AG04449 (cell line): Measurements from ENCODE around the gene ITPR1.

Source experiments
- CTCF ChIA-PET: fragments of 350-600 bp; formaldehyde crosslinking; extraction: SDS; loops from one replicate; lab custom pipeline; 2021; ENCODE audit warnings: antibody characterized with exemption; lab: Yijun Ruan, JAX
- POLR2A ChIA-PET: fragments of 400-600, 350-600 bp; formaldehyde crosslinking; extraction: SDS; loops from one replicate; lab custom pipeline; 2020; ENCODE audit warnings: antibody characterized with exemption, inconsistent platforms; lab: Yijun Ruan, JAX
- DNase-seq: peaks from one replicate; pipeline ENCODE4 v3.0.0-alpha.2; 2010; ENCODE audit warnings: low read depth, low spot score
- H3K4me3 ChIP-seq: 2 replicates; pipeline ENCODE4 v1.5.1; 2011; ENCODE audit warnings: low read depth, mild to moderate bottlenecking, control low read depth, low read length
- TF ChIP-seq, protein P1 (sequence below): IDR thresholded peaks from one replicate; pipeline ENCODE4 v1.5.1; 2011; ENCODE audit warnings: mild to moderate bottlenecking, moderate library complexity, low read length, control low read depth, inconsistent platforms; ENCODE audit not compliant: insufficient read depth; ENCODE audit errors: missing control alignments

The ITPR1 gene

DNA sequence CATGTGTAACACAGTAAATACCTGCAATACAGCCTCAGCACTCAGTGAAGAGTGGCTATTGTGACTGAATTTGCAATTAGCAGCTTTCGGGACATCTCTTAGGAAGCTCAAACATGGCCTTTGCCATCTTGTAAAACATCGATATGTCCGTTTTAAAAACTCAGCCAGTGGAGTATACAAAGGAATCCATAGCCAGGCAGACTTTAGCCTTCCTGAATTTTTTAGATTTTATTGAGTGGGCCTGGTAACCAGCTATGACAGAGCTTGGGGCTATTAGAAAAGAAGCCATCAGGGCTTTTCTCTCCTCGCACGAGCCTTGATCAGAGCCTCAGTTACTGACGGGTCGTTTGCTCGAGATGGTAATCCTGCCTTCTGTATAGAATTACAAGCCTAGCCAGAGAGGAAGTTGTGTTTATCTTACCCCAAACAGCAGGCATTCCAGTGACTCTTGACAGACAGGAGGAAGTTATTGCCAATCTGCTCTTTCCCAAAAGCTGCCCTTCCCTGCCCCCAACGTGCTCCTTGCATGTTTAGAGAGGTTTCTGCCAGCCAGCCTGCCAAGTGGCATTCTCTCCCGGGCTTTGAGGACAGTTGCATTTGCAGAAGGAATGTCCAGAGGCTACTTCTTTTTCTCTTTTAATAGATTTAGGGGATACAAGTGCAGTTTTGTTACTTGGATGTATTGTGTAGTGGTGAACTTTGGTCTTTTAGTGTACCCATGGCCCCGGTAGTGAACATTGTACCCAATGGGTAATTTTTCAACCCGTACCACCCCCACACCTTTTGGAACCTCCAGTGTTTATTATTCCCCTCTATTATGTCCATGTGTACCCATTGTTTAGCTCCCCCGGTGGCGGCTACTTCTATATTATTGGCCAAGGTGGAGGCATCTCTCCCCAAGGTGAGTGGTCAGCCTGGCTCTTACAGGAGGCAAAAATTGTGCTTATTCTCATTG lies 40.6 kb downstream of the ITPR1 start:
- H3K4me3 ChIP-seq: no peak overlapping the region
- POLR2A ChIA-PET: no interaction called here
- no peak for DNase-seq
- TF ChIP-seq, protein P1, sequence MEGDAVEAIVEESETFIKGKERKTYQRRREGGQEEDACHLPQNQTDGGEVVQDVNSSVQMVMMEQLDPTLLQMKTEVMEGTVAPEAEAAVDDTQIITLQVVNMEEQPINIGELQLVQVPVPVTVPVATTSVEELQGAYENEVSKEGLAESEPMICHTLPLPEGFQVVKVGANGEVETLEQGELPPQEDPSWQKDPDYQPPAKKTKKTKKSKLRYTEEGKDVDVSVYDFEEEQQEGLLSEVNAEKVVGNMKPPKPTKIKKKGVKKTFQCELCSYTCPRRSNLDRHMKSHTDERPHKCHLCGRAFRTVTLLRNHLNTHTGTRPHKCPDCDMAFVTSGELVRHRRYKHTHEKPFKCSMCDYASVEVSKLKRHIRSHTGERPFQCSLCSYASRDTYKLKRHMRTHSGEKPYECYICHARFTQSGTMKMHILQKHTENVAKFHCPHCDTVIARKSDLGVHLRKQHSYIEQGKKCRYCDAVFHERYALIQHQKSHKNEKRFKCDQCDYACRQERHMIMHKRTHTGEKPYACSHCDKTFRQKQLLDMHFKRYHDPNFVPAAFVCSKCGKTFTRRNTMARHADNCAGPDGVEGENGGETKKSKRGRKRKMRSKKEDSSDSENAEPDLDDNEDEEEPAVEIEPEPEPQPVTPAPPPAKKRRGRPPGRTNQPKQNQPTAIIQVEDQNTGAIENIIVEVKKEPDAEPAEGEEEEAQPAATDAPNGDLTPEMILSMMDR: no peak
- CTCF ChIA-PET: interaction anchor here (1.2 kb wide), 1 partner anchor 183 kb away, joined by 3 read pairs; no protein-coding TSS in a partner anchor

- ChIA-PET CTCF (no interaction called here), POLR2A (no interaction called here)
- no peak overlapping the region for H3K4me3 ChIP-seq
- DNase-seq: no peak
- TF ChIP-seq, protein P1: no peak
Observed at GRCh38 chr3:4534906-4535305, 41.8 kb downstream of the ITPR1 start.

DNA sequence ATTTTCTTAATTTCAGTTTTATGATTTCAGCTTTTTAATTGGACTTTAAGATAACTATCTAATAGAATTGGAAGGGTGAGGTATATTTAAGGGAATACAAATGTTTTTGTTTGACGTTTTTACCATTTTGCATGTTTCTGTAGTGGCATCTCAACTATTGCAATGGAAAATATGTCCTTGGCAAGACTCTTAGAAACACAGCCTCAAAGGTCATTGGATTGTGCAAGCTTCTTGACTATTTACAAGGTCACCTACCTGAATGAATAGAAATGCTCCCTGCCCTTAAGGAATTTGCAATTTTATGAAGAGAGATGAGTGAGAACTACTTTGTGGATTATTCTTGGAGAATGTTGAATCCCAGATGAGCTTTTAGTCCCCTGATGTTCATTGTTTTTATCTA lies 43.1 kb downstream of the ITPR1 start:
- ChIA-PET CTCF (interaction anchor here (1.1 kb wide), 1 partner anchor 185 kb away, joined by 4 read pairs; no protein-coding TSS in a partner anchor), POLR2A (no interaction called here)
- no peak for DNase-seq
- no peak overlapping the region for H3K4me3 ChIP-seq
- TF ChIP-seq, protein P1: no peak

- POLR2A ChIA-PET: no interaction called here
- TF ChIP-seq, protein P1: no peak
Observed at GRCh38 chr3:4540267-4540666, 47.1 kb downstream of the ITPR1 start.

GRCh38 chr3:4543110-4543509 lies 50.0 kb downstream of the ITPR1 start:
- ChIA-PET POLR2A (no interaction called here), CTCF (no interaction called here)
- no peak for DNase-seq
- H3K4me3 ChIP-seq: no peak overlapping the region
- TF ChIP-seq, protein P1: no peak

More at GRCh38 chr3:4540267-4540666, 47.1 kb downstream of the ITPR1 start:
- H3K4me3 ChIP-seq: no peak overlapping the region
- DNase-seq: no peak
- CTCF ChIA-PET: no interaction called here
